Type B pancreatic cell (in vitro differentiated cells): ENCODE measurements around the gene GLIPR2. TPM values are rescaled to one million over a fixed set of nuclear protein-coding genes. Genes with fewer than 3 reads are reported as not detected.
"Not testable (repeated sequence)": the region's sequence is repeated elsewhere in the genome, so short reads cannot be mapped to it uniquely, and the experiment has no call there.

ENCODE experiments used
- DNase-seq: peaks from one replicate; pipeline ENCODE4 v3.0.0; 2021; ENCODE audit warnings: mixed read lengths; ENCODE audit not compliant: unreplicated experiment; ENCODE audit errors: extremely low spot score
- H3K27ac Mint-ChIP-seq: 2 replicates; pipeline ENCODE4 v1.8.0; 2021; ENCODE audit warnings: mild to moderate bottlenecking, mixed read lengths
- H3K27me3 Mint-ChIP-seq: 2 replicates; pipeline ENCODE4 v1.8.0; 2021; ENCODE audit warnings: mixed read lengths
- H3K36me3 Mint-ChIP-seq: 2 replicates; pipeline ENCODE4 v1.8.0; 2021; ENCODE audit warnings: mixed read lengths
- H3K4me1 Mint-ChIP-seq: one replicate; pipeline ENCODE4 v1.8.0; 2021; ENCODE audit warnings: mixed read lengths; ENCODE audit not compliant: unreplicated experiment
- H3K4me3 Mint-ChIP-seq: 2 replicates; pipeline ENCODE4 v1.8.0; 2021; ENCODE audit warnings: mild to moderate bottlenecking, mixed read lengths
- H3K9me3 Mint-ChIP-seq: 2 replicates; pipeline ENCODE4 v1.8.0; 2021; ENCODE audit warnings: mixed read lengths
- CTCF ChIP-seq: fragments of 200-600 bp; sonication (generic); conservative IDR thresholded peaks from 2 replicates; pipeline ENCODE4 v1.5.0; 2021; ENCODE audit warnings: antibody characterized with exemption, mild to moderate bottlenecking
- total RNA-seq: library from RNA; stranded (reverse); gene quantifications from 2 replicates; pipeline ENCODE4 v1.2.1, GENCODE V29; 2021; ENCODE audit warnings: low replicate concordance

The GLIPR2 gene
- total RNA-seq, 1 donor from 2014 or later, result 17.8 TPM

- H3K36me3 Mint-ChIP-seq, result no peaks in the 10 kb centered on the region
- no peaks in the 10 kb centered on the region for H3K4me1 Mint-ChIP-seq
- TF ChIP-seq CTCF, result no peak
- H3K4me3 Mint-ChIP-seq, result no peak overlapping the region
- no peak for DNase-seq
- H3K27me3 Mint-ChIP-seq, result peaks cover 15% of the 10 kb centered on the region
- no peaks in the 10 kb centered on the region for H3K9me3 Mint-ChIP-seq
- no peak overlapping the region for H3K27ac Mint-ChIP-seq
These were observed 7.4 kb upstream of the GLIPR2 start for GRCh38 chr9:36129139-36129538.

GRCh38 chr9:36131666-36132065, 4.9 kb upstream of the GLIPR2 start:
- H3K4me1 Mint-ChIP-seq, DNase-seq, H3K4me3 Mint-ChIP-seq, H3K27ac Mint-ChIP-seq, H3K36me3 Mint-ChIP-seq, H3K9me3 Mint-ChIP-seq: not testable (repeated sequence)
- H3K27me3 Mint-ChIP-seq, result peaks cover 32% of the 10 kb centered on the region

- no peak for DNase-seq
- no peak for TF ChIP-seq CTCF
- no peaks in the 10 kb centered on the region for H3K36me3 Mint-ChIP-seq
- H3K27me3 Mint-ChIP-seq, result peaks cover 34% of the 10 kb centered on the region
- H3K9me3 Mint-ChIP-seq, result no peaks in the 10 kb centered on the region
- H3K4me1 Mint-ChIP-seq, result peaks cover 1% of the 10 kb centered on the region
- H3K27ac Mint-ChIP-seq, result no peak overlapping the region
- no peak overlapping the region for H3K4me3 Mint-ChIP-seq
These were observed 4.4 kb upstream of the GLIPR2 start for GRCh38 chr9:36132086-36132485.

GRCh38 chr9:36134761-36135505, 1.6 kb upstream of the GLIPR2 start:
- DNase-seq, result no peak
- TF ChIP-seq CTCF, result no peak
- Mint-ChIP-seq H3K27me3 (peaks cover 54% of the 10 kb centered on the region), H3K4me3 (peak overlapping the region; percentile 83), H3K4me1 (peaks cover 9% of the 10 kb centered on the region), H3K36me3 (no peaks in the 10 kb centered on the region), H3K9me3 (no peaks in the 10 kb centered on the region), H3K27ac (no peak overlapping the region)

- Mint-ChIP-seq H3K4me1 (peaks cover 16% of the 10 kb centered on the region), H3K27me3 (peaks cover 57% of the 10 kb centered on the region), H3K36me3 (no peaks in the 10 kb centered on the region), H3K4me3 (peak overlapping the region; percentile 83), H3K27ac (no peak overlapping the region), H3K9me3 (no peaks in the 10 kb centered on the region)
- no peak for DNase-seq
- TF ChIP-seq CTCF, result no peak
These were observed 727 bp upstream of the GLIPR2 start for GRCh38 chr9:36135741-36136271.

GRCh38 chr9:36136894-36137391, 410 bp downstream of the GLIPR2 start:
- TF ChIP-seq CTCF, result no peak
- Mint-ChIP-seq H3K27me3 (peaks cover 56% of the 10 kb centered on the region), H3K4me1 (peaks cover 22% of the 10 kb centered on the region), H3K9me3 (no peaks in the 10 kb centered on the region), H3K4me3 (peak overlapping the region; percentile 94), H3K36me3 (no peaks in the 10 kb centered on the region), H3K27ac (peak overlapping the region; percentile 82)
- no peak for DNase-seq
